Endothelial cell of umbilical vein (primary cell): ENCODE results near the gene POLR1D. TPM values are rescaled to one million over a fixed set of nuclear protein-coding genes. Genes with fewer than 3 reads are reported as not detected.

Experiments
- Bru-seq: library from RNA; stranded (reverse); fragments of 400-500 nt; gene quantifications from one replicate; lab custom pipeline; 2021; lab: Mats Ljungman, UMichigan
- BruChase-seq, 2 experiments: library from RNA; stranded (reverse); fragments of 400-500 nt; gene quantifications; one replicate each; lab custom pipeline; 2021; lab: Mats Ljungman, UMichigan
- BruUV-seq: library from RNA; stranded (reverse); fragments of 400-500 nt; replicated peaks from 2 replicates; lab custom pipeline; 2021; lab: Mats Ljungman, UMichigan
- CTCF ChIA-PET: fragments of 300-600, 350-600 bp; sonication (Branson Sonifier 250); formaldehyde crosslinking; loops from one replicate; lab custom pipeline; 2021; ENCODE audit warnings: antibody characterized with exemption, inconsistent platforms; lab: Charles Lee
- POLR2A ChIA-PET: fragments of 300-600, 350-600 bp; sonication (Branson Sonifier 250); formaldehyde crosslinking; loops from one replicate; lab custom pipeline; 2021; ENCODE audit warnings: antibody characterized with exemption, inconsistent platforms; lab: Charles Lee
- DNase-seq: peaks from one replicate; pipeline ENCODE4 v3.0.0-alpha.2; 2011; ENCODE audit warnings: low read depth, low spot score
- FAIRE-seq: peaks from 2 replicates; lab custom pipeline; 2011; peaks lifted over from hg19 to GRCh38; lab: Jason Lieb, UNC
- H2AFZ ChIP-seq: 2 replicates; pipeline ENCODE4 v1.6.0; 2012; ENCODE audit warnings: low read depth, low read length, control low read depth, inconsistent platforms
- H3K27ac ChIP-seq: 2 replicates; pipeline ENCODE4 v1.5.1; 2011; ENCODE audit warnings: low read depth, mild to moderate bottlenecking, control low read depth, low read length, moderate library complexity; ENCODE audit not compliant: insufficient read depth
- H3K27me3 ChIP-seq, 2 experiments: 2 replicates each; pipeline versions ENCODE4 v1.6.0 to v1.6.1; 2011; ENCODE audit warnings: low read length in 2 of 2, mixed read lengths in 1 of 2; ENCODE audit not compliant: control insufficient read depth in 2 of 2, insufficient read depth in 2 of 2
- H3K36me3 ChIP-seq, 2 experiments: 2 replicates in 1 of 2; 3 replicates in 1 of 2; pipeline ENCODE4 v1.5.1; 2011; ENCODE audit warnings: low read length in 2 of 2, mild to moderate bottlenecking in 1 of 2, moderate library complexity in 1 of 2; ENCODE audit not compliant: control insufficient read depth in 2 of 2, insufficient read depth in 2 of 2; ENCODE audit errors: extremely low read depth in 1 of 2
- H3K4me1 ChIP-seq: 3 replicates; pipeline ENCODE4 v1.5.1; 2011; ENCODE audit warnings: mild to moderate bottlenecking, low read length; ENCODE audit not compliant: control insufficient read depth, insufficient read depth; ENCODE audit errors: extremely low read depth
- H3K4me2 ChIP-seq: 2 replicates; pipeline ENCODE4 v1.6.1; 2011; ENCODE audit warnings: low read length, control low read depth, mixed read lengths; ENCODE audit not compliant: insufficient read depth
- H3K4me3 ChIP-seq, 3 experiments: fragments of 200-600 bp in 1 of 3; sonication (generic), shearing (Covaris generic) in 1 of 3; replicated peaks in 1 of 3; 2 replicates each; pipeline ENCODE4 v1.5.1; 2011 to 2016; ENCODE audit warnings: control low read depth in 3 of 3, low read length in 3 of 3, mild to moderate bottlenecking in 2 of 3, inconsistent platforms in 1 of 3, low read depth in 1 of 3, moderate library complexity in 1 of 3; ENCODE audit not compliant: insufficient read depth in 1 of 3
- H3K79me2 ChIP-seq: 2 replicates; pipeline ENCODE4 v1.6.0; 2012; ENCODE audit warnings: low read length, inconsistent platforms; ENCODE audit not compliant: control insufficient read depth, insufficient read depth
- H3K9ac ChIP-seq: replicated peaks from 2 replicates; pipeline ENCODE3; 2011; ENCODE audit warnings: low read length, control low read depth; ENCODE audit not compliant: insufficient read depth; ENCODE audit errors: extremely low read depth
- H3K9me1 ChIP-seq: replicated peaks from 3 replicates; pipeline ENCODE4 v1.6.0; 2011; ENCODE audit warnings: mild to moderate bottlenecking, low read length; ENCODE audit not compliant: control insufficient read depth, insufficient read depth; ENCODE audit errors: extremely low read depth
- H3K9me3 ChIP-seq: replicated peaks from 2 replicates; pipeline ENCODE4 v1.5.1; 2012; ENCODE audit warnings: low read length, inconsistent platforms; ENCODE audit not compliant: control insufficient read depth, insufficient read depth
- H4K20me1 ChIP-seq: replicated peaks from 2 replicates; pipeline ENCODE3; 2011; ENCODE audit warnings: mild to moderate bottlenecking, low read length; ENCODE audit not compliant: control insufficient read depth, insufficient read depth; ENCODE audit errors: extremely low read depth
- CTCF ChIP-seq, 2 donors: IDR thresholded peaks; 1 replicate in 1 of 2; 2 replicates in 1 of 2; pipeline ENCODE4 v1.5.1; 2011; ENCODE audit warnings: low read length in 2 of 2, mild to moderate bottlenecking in 2 of 2, moderate library complexity in 2 of 2, control low read depth in 1 of 2, inconsistent platforms in 1 of 2, low read depth in 1 of 2; ENCODE audit not compliant: insufficient read depth in 1 of 2; ENCODE audit errors: extremely low read depth in 1 of 2
- EZH2 ChIP-seq: IDR thresholded peaks from 2 replicates; pipeline ENCODE4 v1.6.1; 2012; ENCODE audit warnings: borderline replicate concordance, low read depth, mild to moderate bottlenecking, moderate library complexity, low read length, inconsistent platforms; ENCODE audit not compliant: severe bottlenecking
- FOS ChIP-seq: IDR thresholded peaks from 2 replicates; pipeline ENCODE4 v1.6.1; 2011; ENCODE audit warnings: mild to moderate bottlenecking, low read length, moderate library complexity, borderline replicate concordance; ENCODE audit not compliant: insufficient read depth
- GATA2 ChIP-seq: IDR thresholded peaks from 2 replicates; pipeline ENCODE4 v1.7.0; 2011; ENCODE audit warnings: low read depth, mild to moderate bottlenecking, moderate library complexity, mixed read lengths, low read length; ENCODE audit not compliant: insufficient read length, insufficient read depth
- JUN ChIP-seq: IDR thresholded peaks from 2 replicates; pipeline ENCODE4 v1.6.1; 2011; ENCODE audit warnings: borderline replicate concordance, low read depth; ENCODE audit not compliant: insufficient read length, insufficient read depth
- MAX ChIP-seq: IDR thresholded peaks from 2 replicates; pipeline ENCODE4 v1.6.1; 2011; ENCODE audit not compliant: insufficient read depth, insufficient read length
- MYC ChIP-seq: IDR thresholded peaks from one replicate; pipeline ENCODE4 v1.6.1; 2011; ENCODE audit warnings: mild to moderate bottlenecking, low read depth, low read length
- POLR2A ChIP-seq: IDR thresholded peaks from 2 replicates; pipeline ENCODE4 v1.6.1; 2012; ENCODE audit warnings: low read depth, mild to moderate bottlenecking, control low read depth, low read length
- POLR2AphosphoS5 ChIP-seq: IDR thresholded peaks from 2 replicates; pipeline ENCODE4 v1.6.1; 2012; ENCODE audit warnings: low read depth, mild to moderate bottlenecking, control low read depth, low read length, moderate library complexity; ENCODE audit not compliant: insufficient read depth
- dilution Hi-C: fragments of 300-500 bp; cut with MboI; formaldehyde crosslinking; loops from one replicate; pipeline ENCODE4 v1.15.0; 2019; ENCODE audit warnings: low sequenced_read_pairs; ENCODE audit not compliant: extremely low pct_ligation_motif_present
- intact Hi-C: fragments of 100-400 bp; cut with micrococcal nuclease; formaldehyde crosslinking; loops from one replicate; pipeline ENCODE4 v1.10.0; 2022
- long read RNA-seq: library from polyadenylated mRNA; stranded (forward); transcript quantifications from one replicate; pipeline ENCODE4 v2.0.0, GENCODE V29; 2021
- polyA minus RNA-seq, 3 experiments: library from RNA; depleted of rRNA, polyadenylated mRNA; stranded (reverse); fragments of >200 nt; gene quantifications; 1 replicate in 1 of 3; 2 replicates in 2 of 3; pipeline ENCODE4 v1.2.3, GENCODE V29; 2011
- polyA plus RNA-seq, 4 experiments: library from polyadenylated mRNA; depleted of rRNA in 3 of 4; stranded (reverse) in 3 of 4; unstranded in 1 of 4; fragments of >200 nt; gene quantifications; 2 replicates each; pipeline versions ENCODE4 v1.2.1 to v1.2.3, GENCODE V29; 2011 to 2012; ENCODE audit warnings: missing spikeins in 1 of 4
- total RNA-seq: library from RNA; stranded (reverse); gene quantifications from 2 replicates; pipeline ENCODE4 v1.2.3, GENCODE V29; 2021

POLR1D gene
- total RNA-seq (104 and 111 TPM in 2 replicates), polyA plus RNA-seq (78.1 and 90.7 TPM in 2 replicates), polyA minus RNA-seq (33.9 and 38.6 TPM in 2 replicates), Bru-seq, nascent RNA (percentile 61 among the genes with signal in this experiment), BruChase-seq, experiment 1, labeled RNA remaining after a 6-hour chase (percentile 67 among the genes with signal in this experiment), BruChase-seq, experiment 2, labeled RNA remaining after a 2-hour chase (percentile 58 among the genes with signal in this experiment)
- polyA plus RNA-seq (2011; cell fraction: cytosol; rRNA removed) = 121 and 122 TPM in 2 replicates
- 79.7 and 90.2 TPM in 2 replicates for polyA plus RNA-seq (2011; cell fraction: nucleus; rRNA removed)
- 139 and 175 TPM in 2 replicates for polyA plus RNA-seq (2012)
- 30.8 TPM for polyA minus RNA-seq (2011; cell fraction: cytosol; rRNA and poly(A)+ RNA removed)
- 26.5 and 28.6 TPM in 2 replicates for polyA minus RNA-seq (2011; cell fraction: nucleus; rRNA and poly(A)+ RNA removed)
- long read RNA-seq, transcript POLR1D-203 (3 exons, 2,036 nt) = minor isoform, 72 of 164 reads
- long read RNA-seq, transcript POLR1D-201 (2 exons, 1,166 nt) = major isoform, 73 of 164 reads
- long read RNA-seq, partial matches to known transcripts = 0 of 164 reads
- long read RNA-seq, other reads (novel, unspliced or antisense) = 15 of 164 reads

- dilution Hi-C loops (no loop called here), intact Hi-C loops (loop anchor here (1.0 to 10.0 kb wide), 6 partner anchors 49 to 206 kb away; partner anchors contain the start of genes GSX1 and MTIF3)
- no TSS peak for BruUV-seq
- Histone ChIP-seq H3K36me3 (peaks cover 2 to 4% of the 10 kb centered on the region in 2 experiments), H3K4me2 (peak within 1 kb of the TSS; percentile 89), H3K9me1 (no peaks in the 10 kb centered on the region), H2AFZ (peak within 1 kb of the TSS; percentile 66), H3K9me3 (no peaks in the 10 kb centered on the region), H3K27ac (peak within 1 kb of the TSS; percentile 64), H3K4me3 (peak within 1 kb of the TSS; percentile 65 to 85 (median 83)), H3K9ac (peak within 1 kb of the TSS; percentile 80), H4K20me1 (peaks cover 7% of the 10 kb centered on the region), H3K4me1 (peaks cover 17% of the 10 kb centered on the region), H3K79me2 (peaks cover 70% of the 10 kb centered on the region), H3K27me3 (no peaks in the 10 kb centered on the region)
- POLR2A ChIA-PET = interaction anchor here (1.3 kb wide), 1 partner anchor 22 kb away, joined by 3 read pairs; no protein-coding TSS in a partner anchor
- peak; percentile 73 for FAIRE-seq
- CTCF ChIA-PET = interaction anchor here (0.6 to 6.3 kb wide), 12 partner anchors 9 to 332 kb away, joined by 3 to 45 read pairs (median 4); no protein-coding TSS in a partner anchor
- no peak for TF ChIP-seq MAX
- TF ChIP-seq POLR2AphosphoS5 = peak; percentile 66
- TF ChIP-seq JUN = no peak
- TF ChIP-seq GATA2 = no peak
- no peak for TF ChIP-seq MYC
- peak; percentile 81 for TF ChIP-seq POLR2A
- TF ChIP-seq EZH2 = no peak
- TF ChIP-seq FOS = peak; percentile 39
- no peak for TF ChIP-seq CTCF (IDR thresholded peaks at IDR 0.05; ENCODE audit: extremely low read depth in 1 of 2, insufficient read depth in 1 of 2, low read depth in 1 of 2, low read length in 2 of 2)
- peak; percentile 71 for DNase-seq
Measured at GRCh38 chr13:27621366-27622101, at the start of gene POLR1D. Gene POLR1D, plus strand, starts transcription at chr13:27621892. Its CDS starts 92 bp downstream, at chr13:27621984.
